ENCODE results near the gene PBX3. TPM values are rescaled to one million over a fixed set of nuclear protein-coding genes. Genes with fewer than 3 reads are reported as not detected.

The PBX3 gene
- total and polyA plus RNA-seq, 2 of the 13 experiments (the other 11 are each of a cell fraction or from before 2014, with no cell fraction given), result 6.0 to 11.2 TPM

DNA sequence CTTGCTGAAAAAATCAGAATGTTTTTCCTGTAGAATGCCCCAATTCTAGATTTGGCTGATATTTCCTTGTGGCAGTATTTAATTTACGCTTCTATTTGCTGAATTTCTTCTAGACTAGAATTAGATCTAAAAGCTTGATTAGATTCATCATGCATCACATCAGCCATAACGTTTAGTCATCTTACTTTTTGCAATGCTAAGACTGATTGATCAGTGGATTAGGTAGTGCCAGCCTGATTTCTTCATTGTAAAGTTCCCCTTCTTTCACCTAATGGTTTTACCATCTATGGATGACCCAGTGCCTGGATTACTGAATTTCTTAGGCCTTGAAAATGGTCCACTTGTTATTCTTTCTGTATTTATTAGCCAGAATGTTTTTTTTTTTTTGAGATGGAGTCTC lies 83.9 kb downstream of the PBX3 start:
- no peaks in the 10 kb centered on the region for H3K9me3 ChIP-seq (ENCODE audit: low read length)
- H3K9ac ChIP-seq (ENCODE audit: insufficient read depth, low read depth, low read length), result no peak overlapping the region
- no peaks in the 10 kb centered on the region for H4K20me1 ChIP-seq (ENCODE audit: insufficient read depth, low read length)
- H3K4me3 ChIP-seq (replicated peaks in 1 of 3; ENCODE audit: insufficient read depth in 1 of 3, low read depth in 2 of 3, low read length in 3 of 3), result no peak overlapping the region
- no peak overlapping the region for H3K4me2 ChIP-seq (ENCODE audit: low read depth, low read length)
- no peak for ATAC-seq
- FAIRE-seq, result no peak
- ChIA-PET POLR2A (no interaction called here), CTCF (ENCODE audit: low intra/inter-chr PET ratio, low total read pairs) (no interaction called here)
- H3K4me1 ChIP-seq (ENCODE audit: insufficient read depth, low read length), result no peaks in the 10 kb centered on the region
- no peak overlapping the region for H2AFZ ChIP-seq (ENCODE audit: low read length)
- 91% methylated on average over 2 of the region's 2 CpGs for WGBS (ENCODE audit: low lambda C conversion rate)
- in situ Hi-C loops (cut with HindIII; ENCODE audit: extremely low pct_ligation_motif_present, low pct_unique_long_range_greater_than_20kb) (no loop called here), intact Hi-C loops (cut with micrococcal nuclease; ENCODE audit: unreplicated experiment) (no loop called here)
- BruUV-seq (replicated peaks), result no TSS peak
- DNase-seq (ENCODE audit: low spot score), result no peak
- no peaks in the 10 kb centered on the region for H3K79me2 ChIP-seq (ENCODE audit: insufficient read depth, low read length)
- no peaks in the 10 kb centered on the region for H3K36me3 ChIP-seq (replicated peaks in 1 of 2; ENCODE audit: control insufficient read depth in 1 of 2, insufficient read depth in 2 of 2, low read length in 2 of 2)
- no peak for TF ChIP-seq SMARCC2 (IDR thresholded peaks at IDR 0.05)
- TF ChIP-seq ZC3H13 (CRISPR knock-in tag; IDR thresholded peaks at IDR 0.05), result no peak
- H3K27ac ChIP-seq (ENCODE audit: extremely low read length, insufficient read depth, low read length), result no peak overlapping the region
- no peaks in the 10 kb centered on the region for H3K27me3 ChIP-seq (ENCODE audit: control insufficient read depth in 1 of 2, insufficient read depth in 2 of 2, low read length in 2 of 2)

DNA sequence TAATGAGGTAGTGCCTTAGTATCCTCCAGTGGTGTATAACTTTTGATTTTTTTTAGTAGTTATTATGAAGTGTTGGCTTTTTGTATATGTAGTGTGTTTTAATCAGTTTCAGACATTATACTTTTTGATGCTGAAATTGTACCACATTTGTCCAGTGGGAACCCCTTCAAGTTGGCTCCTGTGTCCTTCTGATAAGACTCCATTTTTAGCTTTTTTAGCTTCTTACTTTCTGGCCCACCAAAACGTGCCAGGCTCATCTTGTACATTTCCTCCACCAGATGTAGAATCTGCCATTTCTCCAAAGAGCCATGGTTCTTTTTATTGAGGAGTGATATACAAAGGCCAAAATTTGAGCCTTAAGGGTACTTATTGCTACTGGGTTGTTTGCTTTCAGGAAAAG lies 84.4 kb downstream of the PBX3 start:
- in situ Hi-C loops (cut with HindIII; ENCODE audit: extremely low pct_ligation_motif_present, low pct_unique_long_range_greater_than_20kb), result no loop called here
- Histone ChIP-seq H3K36me3 (replicated peaks in 1 of 2; ENCODE audit: control insufficient read depth in 1 of 2, insufficient read depth in 2 of 2, low read length in 2 of 2) (no peaks in the 10 kb centered on the region), H3K4me2 (ENCODE audit: low read depth, low read length) (no peak overlapping the region), H3K9me3 (ENCODE audit: low read length) (no peaks in the 10 kb centered on the region), H3K27ac (ENCODE audit: extremely low read length, insufficient read depth, low read length) (no peak overlapping the region), H3K9ac (ENCODE audit: insufficient read depth, low read depth, low read length) (no peak overlapping the region), H4K20me1 (ENCODE audit: insufficient read depth, low read length) (no peaks in the 10 kb centered on the region), H3K4me3 (replicated peaks in 1 of 3; ENCODE audit: insufficient read depth in 1 of 3, low read depth in 2 of 3, low read length in 3 of 3) (no peak overlapping the region), H2AFZ (ENCODE audit: low read length) (no peak overlapping the region), H3K4me1 (ENCODE audit: insufficient read depth, low read length) (no peaks in the 10 kb centered on the region), H3K27me3 (ENCODE audit: control insufficient read depth in 1 of 2, insufficient read depth in 2 of 2, low read length in 2 of 2) (no peaks in the 10 kb centered on the region), H3K79me2 (ENCODE audit: insufficient read depth, low read length) (no peaks in the 10 kb centered on the region)
- DNase-seq (ENCODE audit: low spot score) (no peak), FAIRE-seq (no peak), ATAC-seq (no peak)
- TF ChIP-seq GATA4 (IDR thresholded peaks at IDR 0.05; ENCODE audit: borderline replicate concordance, low read depth) (no peak), FOXK1 (CRISPR knock-in tag; IDR thresholded peaks at IDR 0.05; ENCODE audit: borderline replicate concordance, low read depth) (no peak), CBFB (CRISPR knock-in tag; IDR thresholded peaks at IDR 0.05) (no peak), ATM (IDR thresholded peaks at IDR 0.05; ENCODE audit: borderline replicate concordance) (no peak)
- TF ChIP-seq, protein P1, sequence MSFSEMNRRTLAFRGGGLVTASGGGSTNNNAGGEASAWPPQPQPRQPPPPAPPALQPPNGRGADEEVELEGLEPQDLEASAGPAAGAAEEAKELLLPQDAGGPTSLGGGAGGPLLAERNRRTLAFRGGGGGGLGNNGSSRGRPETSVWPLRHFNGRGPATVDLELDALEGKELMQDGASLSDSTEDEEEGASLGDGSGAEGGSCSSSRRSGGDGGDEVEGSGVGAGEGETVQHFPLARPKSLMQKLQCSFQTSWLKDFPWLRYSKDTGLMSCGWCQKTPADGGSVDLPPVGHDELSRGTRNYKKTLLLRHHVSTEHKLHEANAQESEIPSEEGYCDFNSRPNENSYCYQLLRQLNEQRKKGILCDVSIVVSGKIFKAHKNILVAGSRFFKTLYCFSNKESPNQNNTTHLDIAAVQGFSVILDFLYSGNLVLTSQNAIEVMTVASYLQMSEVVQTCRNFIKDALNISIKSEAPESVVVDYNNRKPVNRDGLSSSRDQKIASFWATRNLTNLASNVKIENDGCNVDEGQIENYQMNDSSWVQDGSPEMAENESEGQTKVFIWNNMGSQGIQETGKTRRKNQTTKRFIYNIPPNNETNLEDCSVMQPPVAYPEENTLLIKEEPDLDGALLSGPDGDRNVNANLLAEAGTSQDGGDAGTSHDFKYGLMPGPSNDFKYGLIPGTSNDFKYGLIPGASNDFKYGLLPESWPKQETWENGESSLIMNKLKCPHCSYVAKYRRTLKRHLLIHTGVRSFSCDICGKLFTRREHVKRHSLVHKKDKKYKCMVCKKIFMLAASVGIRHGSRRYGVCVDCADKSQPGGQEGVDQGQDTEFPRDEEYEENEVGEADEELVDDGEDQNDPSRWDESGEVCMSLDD (CRISPR knock-in tag; IDR thresholded peaks at IDR 0.05; ENCODE audit: borderline replicate concordance), result no peak
- TF ChIP-seq, protein P2, sequence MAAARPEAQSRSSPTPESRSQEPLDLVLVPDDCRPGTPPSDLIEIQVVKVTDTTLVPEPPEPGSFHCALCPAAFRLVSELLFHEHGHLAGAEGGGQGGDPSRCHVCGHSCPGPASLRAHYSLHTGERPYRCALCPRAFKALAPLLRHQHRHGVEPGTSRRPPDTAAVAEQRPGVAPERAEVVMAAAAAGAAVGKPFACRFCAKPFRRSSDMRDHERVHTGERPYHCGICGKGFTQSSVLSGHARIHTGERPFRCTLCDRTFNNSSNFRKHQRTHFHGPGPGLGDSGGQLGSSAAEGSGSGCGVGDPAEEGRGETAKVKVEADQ (CRISPR knock-in tag; IDR thresholded peaks at IDR 0.05; ENCODE audit: borderline replicate concordance), result no peak
- CTCF ChIA-PET (ENCODE audit: low intra/inter-chr PET ratio, low total read pairs), result no interaction called here
- POLR2A ChIA-PET, result no interaction called here
- BruUV-seq (replicated peaks), result no TSS peak
- 86% methylated on average over 1 of the region's 1 CpG for WGBS (ENCODE audit: low lambda C conversion rate)
- intact Hi-C loops (cut with micrococcal nuclease; ENCODE audit: unreplicated experiment), result no loop called here

Measured in HepG2 (cell line).